Measurements from ENCODE around the gene EGR4. TPM values are rescaled to one million over a fixed set of nuclear protein-coding genes. Genes with fewer than 3 reads are reported as not detected.

EGR4 gene
- polyA plus RNA-seq, 1 experiment, result not detected

- no peak for TF ChIP-seq CTCF (IDR thresholded peaks at IDR 0.05; ENCODE audit: insufficient read depth, low read depth, low read length)
- H3K4me3 ChIP-seq (ENCODE audit: low read depth, low read length), result no peak overlapping the region
- no peaks in the 10 kb centered on the region; the same call in 1 of the 2 replicates for H3K27me3 ChIP-seq (ENCODE audit: control insufficient read depth, insufficient read depth, low read length)
- POLR2A ChIA-PET, result no interaction called here
- DNase-seq (ENCODE audit: low read depth), result no peak
- CTCF ChIA-PET, result interaction anchor here (0.8 kb wide), 1 partner anchor 9 kb away, joined by 3 read pairs; no protein-coding TSS in a partner anchor
- H3K36me3 ChIP-seq (ENCODE audit: control insufficient read depth, insufficient read depth, low read length), result no peaks in the 10 kb centered on the region
These were observed 40.7 kb upstream of the EGR4 start for GRCh38 chr2:73334045-73334444.

GRCh38 chr2:73333564-73333963 is 40.2 kb upstream of the EGR4 start:
- DNase-seq (ENCODE audit: low read depth), result no peak
- ChIA-PET CTCF (interaction anchor here (0.8 kb wide), 1 partner anchor 9 kb away, joined by 3 read pairs; no protein-coding TSS in a partner anchor), POLR2A (no interaction called here)
- Histone ChIP-seq H3K27me3 (ENCODE audit: control insufficient read depth, insufficient read depth, low read length) (no peaks in the 10 kb centered on the region), H3K36me3 (ENCODE audit: control insufficient read depth, insufficient read depth, low read length) (no peaks in the 10 kb centered on the region), H3K4me3 (ENCODE audit: low read depth, low read length) (no peak overlapping the region)
- TF ChIP-seq CTCF (IDR thresholded peaks at IDR 0.05; ENCODE audit: insufficient read depth, low read depth, low read length), result no peak

DNA sequence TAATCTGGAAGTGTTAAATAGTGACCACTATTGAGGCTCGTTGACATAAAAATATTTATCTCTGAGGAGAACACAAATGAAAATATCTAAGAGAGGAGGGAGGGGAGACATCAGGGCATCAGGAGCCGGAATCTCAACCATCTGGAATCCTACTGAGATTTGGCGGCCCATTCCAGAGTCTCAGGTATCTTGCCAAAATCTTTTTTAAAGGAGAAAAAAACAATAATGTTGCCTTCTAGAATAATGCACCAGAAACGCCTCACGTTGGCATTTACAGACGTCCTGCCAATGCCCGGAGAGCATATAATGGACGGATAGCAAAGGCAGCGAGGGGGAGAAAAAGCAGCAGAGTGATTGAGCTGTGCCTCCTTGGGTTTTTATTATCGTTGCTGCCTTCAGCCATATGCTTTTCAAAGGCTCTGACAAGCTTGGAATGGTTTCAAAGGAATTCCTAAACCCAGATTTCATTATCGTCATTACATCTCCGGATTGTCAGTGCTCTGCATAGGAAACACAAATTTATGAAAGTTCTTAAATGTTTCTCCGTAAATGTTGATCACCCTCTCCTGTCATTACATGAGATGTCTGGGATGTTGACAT is 30.9 kb upstream of the EGR4 start:
- Histone ChIP-seq H3K27me3 (ENCODE audit: control insufficient read depth, insufficient read depth, low read length) (peaks cover 8% of the 10 kb centered on the region), H3K36me3 (ENCODE audit: control insufficient read depth, insufficient read depth, low read length) (no peaks in the 10 kb centered on the region), H3K4me3 (ENCODE audit: low read depth, low read length) (no peak overlapping the region)
- ChIA-PET CTCF (no interaction called here), POLR2A (no interaction called here)
- DNase-seq (ENCODE audit: low read depth), result no peak
- TF ChIP-seq CTCF (IDR thresholded peaks at IDR 0.05; ENCODE audit: insufficient read depth, low read depth, low read length), result no peak

DNA sequence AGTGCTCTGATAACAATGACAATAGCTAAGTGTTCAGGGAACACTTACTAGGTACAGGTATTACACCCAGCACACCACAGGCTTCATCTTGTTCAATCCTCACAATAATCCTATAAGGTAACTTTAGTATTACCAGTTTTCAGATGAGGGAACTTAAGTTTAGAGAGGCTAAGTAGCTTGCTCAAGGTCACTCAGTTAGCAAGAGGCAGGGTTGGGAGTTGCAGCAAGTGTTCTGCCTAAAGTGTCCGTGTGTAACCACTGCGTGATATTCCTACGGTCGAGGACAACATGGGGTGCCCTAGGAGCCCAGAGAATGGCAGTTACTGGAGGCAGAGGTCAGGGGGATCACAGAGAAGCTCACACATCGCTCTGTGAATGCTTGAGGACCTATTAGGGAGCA is 30.2 kb upstream of the EGR4 start:
- Histone ChIP-seq H3K4me3 (ENCODE audit: low read depth, low read length) (no peak overlapping the region), H3K27me3 (ENCODE audit: control insufficient read depth, insufficient read depth, low read length) (peaks cover 8% of the 10 kb centered on the region), H3K36me3 (ENCODE audit: control insufficient read depth, insufficient read depth, low read length) (no peaks in the 10 kb centered on the region)
- POLR2A ChIA-PET, result no interaction called here
- CTCF ChIA-PET, result no interaction called here
- DNase-seq (ENCODE audit: low read depth), result no peak
- no peak for TF ChIP-seq CTCF (IDR thresholded peaks at IDR 0.05; ENCODE audit: insufficient read depth, low read depth, low read length)

- Histone ChIP-seq H3K4me3 (ENCODE audit: low read depth, low read length) (no peak overlapping the region), H3K36me3 (ENCODE audit: control insufficient read depth, insufficient read depth, low read length) (no peaks in the 10 kb centered on the region), H3K27me3 (ENCODE audit: control insufficient read depth, insufficient read depth, low read length) (0 out of 2 replicates have a peak, but pooled peaks cover 1% of the 10 kb centered on the region)
- ChIA-PET POLR2A (no interaction called here), CTCF (no interaction called here)
- TF ChIP-seq CTCF (IDR thresholded peaks at IDR 0.05; ENCODE audit: insufficient read depth, low read depth, low read length), result no peak
- no peak for DNase-seq (ENCODE audit: low read depth)
These were observed 21.1 kb upstream of the EGR4 start for GRCh38 chr2:73314441-73314840.
